GM23338 (cell line): ENCODE measurements around the gene CERK. TPM values are rescaled to one million over a fixed set of nuclear protein-coding genes. Genes with fewer than 3 reads are reported as not detected.

Experiments used
- ATAC-seq: fragments of 200-7000 bp; cut with Tn5 transposase; 3 replicates; pipeline ENCODE4 v1.9.1; 2020
- DNase-seq: peaks from one replicate; pipeline ENCODE4 v3.0.0-alpha.2; 2015; ENCODE audit warnings: low spot score
- H2AFZ ChIP-seq: fragments of 200-600 bp; sonication (generic); 2 replicates; pipeline ENCODE4 v1.8.0; 2016; ENCODE audit warnings: antibody characterized with exemption, mild to moderate bottlenecking, moderate library complexity
- H3F3A ChIP-seq: fragments of 200-600 bp; sonication (generic); replicated peaks from 2 replicates; pipeline ENCODE4 v1.8.0; 2017; ENCODE audit warnings: antibody characterized with exemption, mixed run types, low read depth
- H3K27ac ChIP-seq: fragments of 200-600 bp; sonication (generic); 2 replicates; pipeline ENCODE4 v1.6.1; 2016; ENCODE audit warnings: low read depth
- H3K27me3 ChIP-seq: fragments of 200-600 bp; sonication (generic); 2 replicates; pipeline ENCODE4 v1.8.0; 2016; ENCODE audit warnings: mild to moderate bottlenecking, mixed run types, moderate library complexity; ENCODE audit not compliant: insufficient read depth
- H3K36me3 ChIP-seq: fragments of 200-600 bp; sonication (generic); 2 replicates; pipeline ENCODE4 v1.8.0; 2016; ENCODE audit warnings: mild to moderate bottlenecking; ENCODE audit not compliant: insufficient read depth
- H3K4me1 ChIP-seq: fragments of 200-600 bp; sonication (generic); 2 replicates; pipeline ENCODE4 v1.8.0; 2016; ENCODE audit warnings: mild to moderate bottlenecking, moderate library complexity; ENCODE audit not compliant: insufficient read depth
- H3K4me2 ChIP-seq: fragments of 200-600 bp; sonication (generic); 2 replicates; pipeline ENCODE4 v1.7.1; 2017; ENCODE audit warnings: mixed run types
- H3K4me3 ChIP-seq: fragments of 200-600 bp; sonication (generic); 2 replicates; pipeline ENCODE4 v1.6.1; 2016; ENCODE audit warnings: mixed run types
- H3K79me2 ChIP-seq: fragments of 200-600 bp; sonication (generic); replicated peaks from 2 replicates; pipeline ENCODE4 v1.8.0; 2017; ENCODE audit warnings: mild to moderate bottlenecking; ENCODE audit not compliant: insufficient read depth
- H3K9me2 ChIP-seq: fragments of 200-600 bp; sonication (generic); 2 replicates; pipeline ENCODE4 v1.8.0; 2017; ENCODE audit not compliant: insufficient read depth
- H4K20me1 ChIP-seq: fragments of 200-600 bp; sonication (generic); replicated peaks from 2 replicates; pipeline ENCODE4 v1.8.0; 2017; ENCODE audit warnings: mild to moderate bottlenecking; ENCODE audit not compliant: insufficient read depth
- H3K27ac Mint-ChIP-seq: 2 replicates; pipeline ENCODE4 v1.8.0; 2020; ENCODE audit warnings: inconsistent platforms, mild to moderate bottlenecking, moderate library complexity, mixed read lengths
- H3K27me3 Mint-ChIP-seq: 3 replicates; pipeline ENCODE4 v1.8.0; 2022; ENCODE audit warnings: low read depth, mild to moderate bottlenecking, moderate library complexity, mixed read lengths, inconsistent platforms; ENCODE audit not compliant: insufficient read depth, poor library complexity
- H3K36me3 Mint-ChIP-seq: 3 replicates; pipeline ENCODE4 v1.8.0; 2021; ENCODE audit warnings: low read depth, mild to moderate bottlenecking, inconsistent platforms, moderate library complexity, mixed read lengths
- H3K4me1 Mint-ChIP-seq: 3 replicates; pipeline ENCODE4 v1.8.0; 2020; ENCODE audit warnings: mild to moderate bottlenecking, inconsistent platforms, mixed read lengths
- H3K4me3 Mint-ChIP-seq: 3 replicates; pipeline ENCODE4 v1.8.0; 2021; ENCODE audit warnings: moderate library complexity, mild to moderate bottlenecking, inconsistent platforms, mixed read lengths
- H3K9me3 Mint-ChIP-seq: 3 replicates; pipeline ENCODE4 v1.8.0; 2020; ENCODE audit warnings: moderate library complexity, mild to moderate bottlenecking, inconsistent platforms, mixed read lengths
- CREB1 ChIP-seq: fragments of 250-450 bp; sonication (Bioruptor Pico); IDR thresholded peaks from 2 replicates; pipeline ENCODE4 v1.5.0; 2020; ENCODE audit warnings: low read depth, mild to moderate bottlenecking, moderate library complexity
- CTCF ChIP-seq, 2 experiments: fragments of 200-600 bp in 1 of 2; sonication (generic) in 1 of 2; conservative IDR thresholded peaks; 2 replicates each; pipeline versions ENCODE4 v1.5.1 to v1.6.1; 2016 to 2017; ENCODE audit warnings: antibody characterized with exemption in 2 of 2, low read depth in 2 of 2, mild to moderate bottlenecking in 2 of 2, moderate library complexity in 1 of 2
- ETS1 ChIP-seq: IDR thresholded peaks from 2 replicates; pipeline ENCODE4 v1.6.1; 2016; ENCODE audit warnings: antibody characterized with exemption
- EZH2 ChIP-seq: fragments of 200-600 bp; sonication (generic); IDR thresholded peaks from one replicate; pipeline ENCODE4 v1.8.0; 2017; ENCODE audit warnings: antibody characterized with exemption, mild to moderate bottlenecking, low read depth; ENCODE audit not compliant: unreplicated experiment
- EZH2phosphoT487 ChIP-seq: fragments of 200-600 bp; sonication (generic); IDR thresholded peaks from one replicate; pipeline ENCODE4 v1.8.1; 2018; ENCODE audit warnings: antibody characterized with exemption; ENCODE audit not compliant: unreplicated experiment
- JUNB ChIP-seq: IDR thresholded peaks from one replicate; pipeline ENCODE4 v1.6.1; 2016; ENCODE audit warnings: antibody characterized with exemption; ENCODE audit not compliant: unreplicated experiment
- NANOG ChIP-seq: IDR thresholded peaks from 2 replicates; pipeline ENCODE4 v1.6.1; 2016; ENCODE audit warnings: antibody characterized with exemption, borderline replicate concordance
- POLR2AphosphoS5 ChIP-seq: IDR thresholded peaks from 2 replicates; pipeline ENCODE4 v1.6.1; 2016; ENCODE audit warnings: antibody characterized with exemption, low read depth
- REST ChIP-seq: IDR thresholded peaks from one replicate; pipeline ENCODE4 v1.6.1; 2018; ENCODE audit warnings: antibody characterized with exemption; ENCODE audit not compliant: unreplicated experiment
- STAT1 ChIP-seq: IDR thresholded peaks from one replicate; pipeline ENCODE4 v1.6.1; 2016; ENCODE audit warnings: antibody characterized with exemption; ENCODE audit not compliant: unreplicated experiment
- ZNF114 ChIP-seq: fragments of 250-450 bp; sonication (Bioruptor Pico); IDR thresholded peaks from 2 replicates; pipeline ENCODE4 v1.5.0; 2020; ENCODE audit warnings: mild to moderate bottlenecking, moderate library complexity
- ZNF331 ChIP-seq: fragments of 250-450 bp; sonication (Bioruptor Pico); IDR thresholded peaks from 2 replicates; pipeline ENCODE4 v1.5.0; 2020; ENCODE audit warnings: low read depth, mild to moderate bottlenecking, moderate library complexity
- ZNF462 ChIP-seq: fragments of 250-450 bp; sonication (Bioruptor Pico); IDR thresholded peaks from 2 replicates; pipeline ENCODE4 v1.5.0; 2020; ENCODE audit warnings: mild to moderate bottlenecking, moderate library complexity
- polyA plus RNA-seq: library from polyadenylated mRNA; unstranded; fragments of >200 nt; fragmentation: Nextera tagmentation; extraction: Ambion mirVana; gene quantifications from 2 replicates; pipeline ENCODE4 v1.2.1, GENCODE V29; 2016
- total RNA-seq: library from RNA; depleted of rRNA; stranded (reverse); fragments of >200 nt; shearing (Covaris generic); gene quantifications from 2 replicates; pipeline ENCODE4 v1.2.3, GENCODE V29; 2014

The CERK gene
- total and polyA plus RNA-seq, 2 experiments from 2014 or later, result 12.7 to 62.9 TPM

GRCh38 chr22:46691571-46691970, 46.5 kb downstream of the CERK start:
- H3K79me2 ChIP-seq, result no peaks in the 10 kb centered on the region
- DNase-seq, result no peak
- H3K9me2 ChIP-seq, result no peaks in the 10 kb centered on the region
- H3K27me3 ChIP-seq, result no peaks in the 10 kb centered on the region
- no peak overlapping the region for H3K4me2 ChIP-seq
- H4K20me1 ChIP-seq, result no peaks in the 10 kb centered on the region; the same call in 1 of the 2 replicates
- H3K9me3 Mint-ChIP-seq, result no peaks in the 10 kb centered on the region
- no peak overlapping the region for H3K27ac Mint-ChIP-seq
- no peaks in the 10 kb centered on the region for H3K4me1 ChIP-seq
- H3K4me1 Mint-ChIP-seq, result peaks cover 3% of the 10 kb centered on the region; the same call in 2 of the 3 replicates
- H3K4me3 Mint-ChIP-seq, result no peak overlapping the region
- peaks cover 26% of the 10 kb centered on the region for H3K36me3 Mint-ChIP-seq
- no peaks in the 10 kb centered on the region for H3F3A ChIP-seq
- H3K27ac ChIP-seq, result no peak overlapping the region
- no peak for ATAC-seq
- H2AFZ ChIP-seq, result no peak overlapping the region
- no peak for TF ChIP-seq EZH2phosphoT487
- TF ChIP-seq ETS1, result no peak
- no peak for TF ChIP-seq CREB1 (CRISPR knock-in tag)
- no peak for TF ChIP-seq ZNF462 (CRISPR knock-in tag)
- no peak for TF ChIP-seq JUNB
- no peak for TF ChIP-seq CTCF (conservative IDR thresholded peaks at IDR 0.05; ENCODE audit: low read depth in 2 of 2)
- no peak for TF ChIP-seq STAT1
- TF ChIP-seq EZH2, result no peak
- no peak for TF ChIP-seq POLR2AphosphoS5
- no peak for TF ChIP-seq NANOG
- no peak for TF ChIP-seq ZNF114 (CRISPR knock-in tag)
- TF ChIP-seq ZNF331, result no peak
- TF ChIP-seq REST, result no peak
- H3K4me3 ChIP-seq, result no peak overlapping the region
- peaks cover 2% of the 10 kb centered on the region for H3K27me3 Mint-ChIP-seq
- H3K36me3 ChIP-seq, result peaks cover 3% of the 10 kb centered on the region; the same call in 1 of the 2 replicates
